Type B pancreatic cell (in vitro differentiated cells): ENCODE data around the gene FAM219B. TPM values are rescaled to one million over a fixed set of nuclear protein-coding genes. Genes with fewer than 3 reads are reported as not detected.

Experiments
- DNase-seq: peaks from one replicate; pipeline ENCODE4 v3.0.0; 2021; ENCODE audit warnings: mixed read lengths; ENCODE audit not compliant: unreplicated experiment; ENCODE audit errors: extremely low spot score
- H3K27ac Mint-ChIP-seq: 2 replicates; pipeline ENCODE4 v1.8.0; 2021; ENCODE audit warnings: mild to moderate bottlenecking, mixed read lengths
- H3K27me3 Mint-ChIP-seq: 2 replicates; pipeline ENCODE4 v1.8.0; 2021; ENCODE audit warnings: mixed read lengths
- H3K36me3 Mint-ChIP-seq: 2 replicates; pipeline ENCODE4 v1.8.0; 2021; ENCODE audit warnings: mixed read lengths
- H3K4me1 Mint-ChIP-seq: one replicate; pipeline ENCODE4 v1.8.0; 2021; ENCODE audit warnings: mixed read lengths; ENCODE audit not compliant: unreplicated experiment
- H3K4me3 Mint-ChIP-seq: 2 replicates; pipeline ENCODE4 v1.8.0; 2021; ENCODE audit warnings: mild to moderate bottlenecking, mixed read lengths
- H3K9me3 Mint-ChIP-seq: 2 replicates; pipeline ENCODE4 v1.8.0; 2021; ENCODE audit warnings: mixed read lengths
- long read RNA-seq: library from polyadenylated mRNA; unstranded; transcript quantifications from one replicate; pipeline ENCODE4 v2.0.0, GENCODE V29; 2020
- total RNA-seq: library from RNA; stranded (reverse); gene quantifications from 2 replicates; pipeline ENCODE4 v1.2.1, GENCODE V29; 2021; ENCODE audit warnings: low replicate concordance
- TF ChIP-seq, protein P1 (sequence below): fragments of 200-600 bp; sonication (generic); conservative IDR thresholded peaks from 2 replicates; pipeline ENCODE4 v1.5.0; 2021; ENCODE audit warnings: antibody characterized with exemption, mild to moderate bottlenecking

The FAM219B gene
- 112 and 117 TPM in 2 replicates for total RNA-seq
- long read RNA-seq, partial matches to known transcripts: 1 of 19 reads
- long read RNA-seq, other reads (novel, unspliced or antisense): 13 of 19 reads

DNA sequence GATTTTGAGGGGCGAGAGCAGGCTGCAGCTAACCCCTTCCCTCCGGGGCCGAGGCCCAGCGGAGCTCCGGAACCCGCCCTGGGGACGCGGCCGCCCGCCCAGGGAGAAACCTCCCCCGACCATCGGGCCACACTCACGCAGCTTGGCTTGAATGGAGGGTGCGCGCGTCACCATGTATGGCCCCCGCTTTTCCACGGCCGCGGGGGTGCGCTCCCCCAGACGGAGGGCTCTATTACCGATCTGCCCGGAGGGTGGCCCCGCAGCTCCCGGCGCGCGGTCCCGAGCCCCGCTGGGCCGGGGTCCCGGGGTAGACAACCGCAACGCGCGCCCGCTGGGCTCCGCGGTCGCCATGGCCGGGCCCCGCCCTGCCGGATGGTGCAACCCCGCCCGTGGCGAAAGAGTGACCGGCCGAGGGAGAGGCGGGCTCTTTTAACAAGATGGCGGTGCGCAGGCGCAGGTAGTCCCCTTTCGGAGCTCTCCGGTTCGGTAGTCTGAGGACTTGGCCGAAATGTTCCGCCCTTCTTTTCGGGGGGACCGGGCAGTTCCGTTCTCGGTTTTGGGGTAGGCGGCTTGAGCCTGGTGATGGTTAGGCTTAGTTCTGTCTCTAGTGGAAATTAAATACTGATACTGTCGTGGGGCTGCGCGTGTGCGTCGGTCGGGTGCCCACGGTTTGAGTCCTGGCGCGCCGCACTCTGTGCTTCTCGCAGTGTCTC, at the start of gene FAM219B:
Gene FAM219B (minus strand): TSS at position 402 of the 713 bp plus-strand sequence. CDS start 51 bp downstream, at position 351.
- TF ChIP-seq, protein P1, sequence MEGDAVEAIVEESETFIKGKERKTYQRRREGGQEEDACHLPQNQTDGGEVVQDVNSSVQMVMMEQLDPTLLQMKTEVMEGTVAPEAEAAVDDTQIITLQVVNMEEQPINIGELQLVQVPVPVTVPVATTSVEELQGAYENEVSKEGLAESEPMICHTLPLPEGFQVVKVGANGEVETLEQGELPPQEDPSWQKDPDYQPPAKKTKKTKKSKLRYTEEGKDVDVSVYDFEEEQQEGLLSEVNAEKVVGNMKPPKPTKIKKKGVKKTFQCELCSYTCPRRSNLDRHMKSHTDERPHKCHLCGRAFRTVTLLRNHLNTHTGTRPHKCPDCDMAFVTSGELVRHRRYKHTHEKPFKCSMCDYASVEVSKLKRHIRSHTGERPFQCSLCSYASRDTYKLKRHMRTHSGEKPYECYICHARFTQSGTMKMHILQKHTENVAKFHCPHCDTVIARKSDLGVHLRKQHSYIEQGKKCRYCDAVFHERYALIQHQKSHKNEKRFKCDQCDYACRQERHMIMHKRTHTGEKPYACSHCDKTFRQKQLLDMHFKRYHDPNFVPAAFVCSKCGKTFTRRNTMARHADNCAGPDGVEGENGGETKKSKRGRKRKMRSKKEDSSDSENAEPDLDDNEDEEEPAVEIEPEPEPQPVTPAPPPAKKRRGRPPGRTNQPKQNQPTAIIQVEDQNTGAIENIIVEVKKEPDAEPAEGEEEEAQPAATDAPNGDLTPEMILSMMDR: no peak
- Mint-ChIP-seq H3K27ac (peak within 1 kb of the TSS; percentile 97), H3K36me3 (peaks cover 24% of the 10 kb centered on the region), H3K27me3 (no peaks in the 10 kb centered on the region), H3K9me3 (no peaks in the 10 kb centered on the region), H3K4me3 (peak within 1 kb of the TSS; percentile 98), H3K4me1 (peaks cover 20% of the 10 kb centered on the region)
- peak; percentile 89 for DNase-seq

DNA sequence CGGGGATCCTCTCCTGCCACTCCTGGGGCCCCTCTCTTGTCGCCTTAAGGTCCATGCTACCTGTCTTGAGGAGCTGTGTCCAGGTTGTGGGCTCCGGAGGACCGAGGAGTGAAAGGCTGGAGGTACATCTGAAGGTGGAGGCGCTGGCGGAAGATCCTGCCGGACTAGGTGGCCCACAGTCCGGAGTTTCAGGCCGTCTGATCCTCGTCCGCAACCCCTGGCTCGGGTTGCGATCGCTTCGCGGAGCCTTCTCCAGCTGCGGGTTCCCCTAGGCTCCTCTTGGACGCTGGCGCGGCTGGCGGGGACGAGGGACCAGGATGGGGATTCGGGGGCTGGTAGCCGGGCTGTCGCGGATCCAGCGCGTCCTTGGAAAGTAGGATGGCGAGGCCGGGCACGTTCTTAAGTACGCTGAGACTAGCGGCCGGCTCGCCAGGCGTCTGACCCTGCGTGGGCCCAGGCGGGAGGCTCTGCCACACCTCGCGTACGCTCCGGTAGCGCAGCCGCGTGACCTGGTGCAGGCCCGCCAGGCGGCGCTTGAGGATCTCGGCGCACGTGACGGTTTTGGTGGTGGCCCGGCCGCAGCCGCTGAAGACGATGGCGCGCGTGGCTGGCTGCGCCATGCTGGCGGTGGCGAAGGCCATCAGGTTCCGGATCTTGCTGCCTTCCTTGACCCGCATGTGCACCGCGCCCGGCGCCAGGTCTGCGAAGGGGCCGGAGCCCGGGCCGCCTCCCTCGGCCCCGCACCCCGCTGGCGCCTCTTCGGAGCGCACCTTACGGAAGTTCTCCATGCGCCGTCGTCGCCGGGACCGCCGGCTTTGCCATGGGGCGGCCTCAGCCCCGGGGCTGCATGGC, 49.4 kb upstream of the FAM219B start:
- no peak overlapping the region for H3K27ac Mint-ChIP-seq
- H3K27me3 Mint-ChIP-seq: peaks cover 49% of the 10 kb centered on the region
- peak; percentile 82 for DNase-seq

GRCh38 chr15:74955017-74955416, 48.4 kb upstream of the FAM219B start:
- Mint-ChIP-seq H3K36me3 (no peaks in the 10 kb centered on the region), H3K9me3 (no peaks in the 10 kb centered on the region), H3K4me1 (peaks cover 18% of the 10 kb centered on the region), H3K4me3 (peak overlapping the region; percentile 79), H3K27ac (no peak overlapping the region), H3K27me3 (peaks cover 43% of the 10 kb centered on the region)
- TF ChIP-seq, protein P1: no peak
- DNase-seq: no peak

More for the DNA sequence above, 49.4 kb upstream of the FAM219B start:
- H3K36me3 Mint-ChIP-seq: no peaks in the 10 kb centered on the region
- TF ChIP-seq, protein P1: peak; percentile 63
- H3K4me1 Mint-ChIP-seq: peaks cover 8% of the 10 kb centered on the region
- H3K9me3 Mint-ChIP-seq: no peaks in the 10 kb centered on the region
- H3K4me3 Mint-ChIP-seq: peak overlapping the region; percentile 79

DNA sequence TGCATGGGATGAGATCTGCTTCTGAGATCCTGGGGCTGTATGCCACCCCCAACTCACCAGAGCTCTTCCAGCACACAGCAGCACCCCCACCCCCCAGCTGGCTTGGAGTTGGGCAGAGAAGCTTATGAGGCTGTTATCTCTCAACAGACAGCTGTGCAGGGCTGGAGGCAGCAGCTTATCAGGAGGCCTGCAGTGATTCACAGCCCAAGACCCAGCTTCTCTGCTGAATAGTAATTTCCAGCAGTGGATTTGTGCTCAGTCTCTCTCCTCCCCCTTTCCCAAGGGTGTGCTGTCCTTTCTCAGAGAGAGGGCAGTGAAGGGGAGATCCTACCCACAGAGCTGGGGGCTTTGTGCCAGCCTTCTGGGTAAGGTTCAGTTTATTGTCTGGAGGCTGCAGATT, 47.9 kb upstream of the FAM219B start:
- no peak overlapping the region for H3K27ac Mint-ChIP-seq
- TF ChIP-seq, protein P1: no peak
- DNase-seq: no peak
- peak overlapping the region; percentile 79 for H3K4me3 Mint-ChIP-seq
- H3K27me3 Mint-ChIP-seq: peaks cover 38% of the 10 kb centered on the region
- no peaks in the 10 kb centered on the region for H3K9me3 Mint-ChIP-seq
- H3K4me1 Mint-ChIP-seq: peaks cover 18% of the 10 kb centered on the region
- H3K36me3 Mint-ChIP-seq: no peaks in the 10 kb centered on the region

DNA sequence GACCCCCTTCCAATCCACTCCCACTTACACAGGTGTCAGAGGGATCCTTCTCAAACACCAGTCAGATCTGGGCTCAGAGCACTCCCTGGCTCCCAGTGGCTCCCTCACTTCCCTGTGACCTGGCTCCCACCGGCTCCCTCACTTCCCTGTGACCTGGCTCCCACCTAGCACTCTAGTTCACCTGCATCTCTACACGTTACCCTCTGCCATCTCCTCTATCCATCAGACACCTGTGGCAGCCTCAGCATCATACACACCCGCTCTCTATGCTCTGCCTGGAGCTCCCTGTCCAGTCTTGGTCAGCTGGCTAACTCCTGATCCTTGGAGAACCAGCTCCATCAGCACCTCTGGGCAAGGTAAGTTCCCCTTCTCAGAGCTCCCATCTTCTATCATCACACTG, 44.4 kb upstream of the FAM219B start:
- Mint-ChIP-seq H3K27me3 (peaks cover 15% of the 10 kb centered on the region), H3K9me3 (no peaks in the 10 kb centered on the region)

More for the DNA sequence above, 44.4 kb upstream of the FAM219B start:
- H3K4me3 Mint-ChIP-seq: no peak overlapping the region
- peaks cover 12% of the 10 kb centered on the region for H3K4me1 Mint-ChIP-seq
- TF ChIP-seq, protein P1: no peak
- DNase-seq: no peak
- no peak overlapping the region for H3K27ac Mint-ChIP-seq
- H3K36me3 Mint-ChIP-seq: no peaks in the 10 kb centered on the region
